ENCODE data around the gene FOXM1. TPM values are rescaled to one million over a fixed set of nuclear protein-coding genes. Genes with fewer than 3 reads are reported as not detected.

FOXM1 gene, protein sequence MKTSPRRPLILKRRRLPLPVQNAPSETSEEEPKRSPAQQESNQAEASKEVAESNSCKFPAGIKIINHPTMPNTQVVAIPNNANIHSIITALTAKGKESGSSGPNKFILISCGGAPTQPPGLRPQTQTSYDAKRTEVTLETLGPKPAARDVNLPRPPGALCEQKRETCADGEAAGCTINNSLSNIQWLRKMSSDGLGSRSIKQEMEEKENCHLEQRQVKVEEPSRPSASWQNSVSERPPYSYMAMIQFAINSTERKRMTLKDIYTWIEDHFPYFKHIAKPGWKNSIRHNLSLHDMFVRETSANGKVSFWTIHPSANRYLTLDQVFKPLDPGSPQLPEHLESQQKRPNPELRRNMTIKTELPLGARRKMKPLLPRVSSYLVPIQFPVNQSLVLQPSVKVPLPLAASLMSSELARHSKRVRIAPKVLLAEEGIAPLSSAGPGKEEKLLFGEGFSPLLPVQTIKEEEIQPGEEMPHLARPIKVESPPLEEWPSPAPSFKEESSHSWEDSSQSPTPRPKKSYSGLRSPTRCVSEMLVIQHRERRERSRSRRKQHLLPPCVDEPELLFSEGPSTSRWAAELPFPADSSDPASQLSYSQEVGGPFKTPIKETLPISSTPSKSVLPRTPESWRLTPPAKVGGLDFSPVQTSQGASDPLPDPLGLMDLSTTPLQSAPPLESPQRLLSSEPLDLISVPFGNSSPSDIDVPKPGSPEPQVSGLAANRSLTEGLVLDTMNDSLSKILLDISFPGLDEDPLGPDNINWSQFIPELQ
- total RNA-seq (2021) (198 and 200 TPM in 2 replicates), Bru-seq, nascent RNA (percentile 86 among the genes with signal in this experiment), BruChase-seq, experiment 1, labeled RNA remaining after a 2-hour chase (percentile 90 among the genes with signal in this experiment), BruChase-seq, experiment 2, labeled RNA remaining after a 6-hour chase (percentile 97 among the genes with signal in this experiment)
- long read RNA-seq, transcript FOXM1-202 (9 exons, 3,315 nt), result major isoform, 10 of 658 reads
- long read RNA-seq, transcript FOXM1-203 (8 exons, 3,370 nt), result minor isoform, 6 of 658 reads
- long read RNA-seq, partial matches to known transcripts, result 7 of 658 reads
- long read RNA-seq, other reads (novel, unspliced or antisense), result 631 of 658 reads

DNA sequence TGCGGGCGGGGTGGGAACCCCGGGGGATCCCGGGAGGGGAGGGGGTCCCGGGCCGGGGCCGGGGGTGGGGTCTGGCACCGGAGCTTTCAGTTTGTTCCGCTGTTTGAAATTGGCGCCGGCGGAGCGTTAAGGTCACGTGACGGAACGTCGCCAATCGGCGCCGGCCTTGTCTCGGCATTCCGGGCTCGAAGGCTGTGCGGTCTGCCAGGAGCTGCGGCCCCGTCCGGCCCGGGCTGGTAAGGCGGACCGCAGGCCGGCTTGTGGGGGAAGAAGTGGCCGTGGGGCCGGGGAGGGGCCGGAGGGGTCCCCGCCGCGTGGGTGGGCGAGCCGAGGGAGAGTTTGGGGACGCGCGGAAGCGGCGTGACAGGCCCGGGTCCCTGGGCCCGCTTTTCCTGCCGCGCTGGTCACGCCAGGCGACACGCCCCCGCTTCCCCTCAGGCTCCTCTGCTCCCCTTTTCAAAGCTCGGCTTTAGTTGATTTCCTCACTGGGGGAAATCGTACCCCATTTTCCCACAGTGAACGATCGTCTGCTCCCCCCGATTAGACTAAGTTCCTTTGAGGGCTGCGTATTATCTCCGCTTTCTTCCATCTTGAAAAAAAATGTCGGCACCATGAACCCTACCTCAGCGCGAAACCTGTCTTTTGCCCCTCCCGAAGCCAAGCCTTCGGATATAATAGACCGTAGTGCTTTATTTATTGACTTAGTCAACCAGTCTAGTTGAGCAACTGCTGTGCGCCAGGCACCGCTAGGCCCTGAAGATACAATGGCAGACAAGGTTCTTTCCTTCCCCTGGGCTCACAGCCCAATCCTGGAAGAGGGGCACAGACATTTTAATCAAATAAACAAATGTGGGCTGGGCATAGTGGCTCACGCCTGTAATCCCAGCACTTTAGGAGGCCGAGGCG is at the start of gene FOXM1, which contains the start of gene RHNO1:
Gene FOXM1 (minus strand): TSS at position 128 of the 906 bp plus-strand sequence. CDS start 2,696 bp downstream, outside the sequence.
Gene RHNO1 (plus strand): TSS at position 177 of the 906 bp plus-strand sequence. CDS start 8,144 bp downstream, outside the sequence.
- Histone ChIP-seq H3K4me1 (ENCODE audit: insufficient read depth, low read length, poor library complexity, severe bottlenecking) (no peaks in the 10 kb centered on the region), H3K36me3 (ENCODE audit: insufficient read depth, low read length, poor library complexity, severe bottlenecking) (peaks cover 42% of the 10 kb centered on the region), H3K27me3 (replicated peaks; ENCODE audit: insufficient read depth, low read depth, low read length, poor library complexity) (no peaks in the 10 kb centered on the region), H3K9me3 (ENCODE audit: low read depth, low read length, poor library complexity, severe bottlenecking) (no peaks in the 10 kb centered on the region), H3K4me3 (ENCODE audit: low read depth, low read length, poor library complexity, severe bottlenecking) (peak within 1 kb of the TSS; percentile 65), H3K27ac (ENCODE audit: low read depth, low read length, poor library complexity, severe bottlenecking) (peak within 1 kb of the TSS; percentile 86)
- ChIA-PET POLR2A (ENCODE audit: low non-redundant PET) (interaction anchor here (0.6 kb wide), 1 partner anchor 77 kb away, joined by 11 read pairs; no protein-coding TSS in a partner anchor), CTCF (interaction anchor here (0.9 to 1.2 kb wide), 2 partner anchors 14 to 21 kb away, joined by 3 to 4 read pairs; partner anchors contain the start of genes TEX52 and TULP3)
- TF ChIP-seq, protein P1, sequence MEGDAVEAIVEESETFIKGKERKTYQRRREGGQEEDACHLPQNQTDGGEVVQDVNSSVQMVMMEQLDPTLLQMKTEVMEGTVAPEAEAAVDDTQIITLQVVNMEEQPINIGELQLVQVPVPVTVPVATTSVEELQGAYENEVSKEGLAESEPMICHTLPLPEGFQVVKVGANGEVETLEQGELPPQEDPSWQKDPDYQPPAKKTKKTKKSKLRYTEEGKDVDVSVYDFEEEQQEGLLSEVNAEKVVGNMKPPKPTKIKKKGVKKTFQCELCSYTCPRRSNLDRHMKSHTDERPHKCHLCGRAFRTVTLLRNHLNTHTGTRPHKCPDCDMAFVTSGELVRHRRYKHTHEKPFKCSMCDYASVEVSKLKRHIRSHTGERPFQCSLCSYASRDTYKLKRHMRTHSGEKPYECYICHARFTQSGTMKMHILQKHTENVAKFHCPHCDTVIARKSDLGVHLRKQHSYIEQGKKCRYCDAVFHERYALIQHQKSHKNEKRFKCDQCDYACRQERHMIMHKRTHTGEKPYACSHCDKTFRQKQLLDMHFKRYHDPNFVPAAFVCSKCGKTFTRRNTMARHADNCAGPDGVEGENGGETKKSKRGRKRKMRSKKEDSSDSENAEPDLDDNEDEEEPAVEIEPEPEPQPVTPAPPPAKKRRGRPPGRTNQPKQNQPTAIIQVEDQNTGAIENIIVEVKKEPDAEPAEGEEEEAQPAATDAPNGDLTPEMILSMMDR (conservative IDR thresholded peaks at IDR 0.05; ENCODE audit: low read depth, low read length), result no peak
- no peak for TF ChIP-seq EZH2 (IDR thresholded peaks at IDR 0.05; ENCODE audit: borderline replicate concordance, low read depth, low read length, poor library complexity, severe bottlenecking)
- peak; percentile 93 for DNase-seq (ENCODE audit: low spot score)
- intact Hi-C loops (cut with micrococcal nuclease; ENCODE audit: unreplicated experiment), result loop anchor here (1.0 to 2.0 kb wide), 2 partner anchors 34 to 68 kb away; no protein-coding TSS in a partner anchor
- TSS peak; percentile 74 for BruUV-seq (replicated peaks)

DNA sequence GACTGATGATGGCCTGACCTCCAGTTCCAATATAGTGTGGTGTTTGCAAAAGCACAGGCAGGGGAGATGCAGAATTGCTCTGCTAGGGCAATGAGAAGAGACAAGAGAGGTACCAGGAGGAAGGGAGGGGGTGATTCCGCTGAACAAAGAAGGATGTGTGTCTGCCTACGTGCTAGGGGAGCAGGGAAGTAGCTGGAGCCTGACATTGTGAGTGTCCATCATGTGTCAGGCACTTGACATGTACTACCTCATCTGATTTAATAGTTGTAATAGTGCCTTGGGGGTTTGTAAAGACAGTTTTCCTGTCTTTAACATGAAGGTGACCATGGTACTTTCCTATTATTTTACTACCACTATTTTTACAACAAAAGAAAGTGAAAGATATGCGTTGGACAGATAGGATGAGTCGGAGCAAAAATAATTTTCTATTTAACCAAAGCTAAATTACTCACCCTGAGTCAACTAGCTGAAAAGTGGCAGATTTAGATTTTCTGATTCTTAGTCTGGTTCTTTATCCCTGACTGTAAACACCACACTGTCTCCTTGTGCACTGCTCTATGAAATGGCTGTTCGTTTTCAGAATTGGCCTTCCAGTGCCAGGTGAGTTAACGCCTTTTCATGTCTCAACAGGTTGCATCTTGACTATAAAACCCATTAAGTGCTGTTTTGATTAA is 48.5 kb upstream of the FOXM1 start:
- no peaks in the 10 kb centered on the region for H3K27me3 ChIP-seq (replicated peaks; ENCODE audit: insufficient read depth, low read depth, low read length, poor library complexity)
- no peak for DNase-seq (ENCODE audit: low spot score)
- no peak for TF ChIP-seq EZH2 (IDR thresholded peaks at IDR 0.05; ENCODE audit: borderline replicate concordance, low read depth, low read length, poor library complexity, severe bottlenecking)
- TF ChIP-seq, protein P1 (conservative IDR thresholded peaks at IDR 0.05; ENCODE audit: low read depth, low read length), result no peak
- no peaks in the 10 kb centered on the region for H3K4me1 ChIP-seq (ENCODE audit: insufficient read depth, low read length, poor library complexity, severe bottlenecking)
- ChIA-PET CTCF (interaction anchor here (2.6 kb wide), 1 partner anchor 19 kb away, joined by 6 read pairs; no protein-coding TSS in a partner anchor), POLR2A (ENCODE audit: low non-redundant PET) (interaction anchor here (0.6 kb wide), 1 partner anchor 13 kb away, joined by 5 read pairs; no protein-coding TSS in a partner anchor)
- no peak overlapping the region for H3K4me3 ChIP-seq (ENCODE audit: low read depth, low read length, poor library complexity, severe bottlenecking)
- intact Hi-C loops (cut with micrococcal nuclease; ENCODE audit: unreplicated experiment), result no loop called here
- no TSS peak for BruUV-seq (replicated peaks)
- H3K9me3 ChIP-seq (ENCODE audit: low read depth, low read length, poor library complexity, severe bottlenecking), result no peaks in the 10 kb centered on the region
- H3K27ac ChIP-seq (ENCODE audit: low read depth, low read length, poor library complexity, severe bottlenecking), result no peak overlapping the region
- H3K36me3 ChIP-seq (ENCODE audit: insufficient read depth, low read length, poor library complexity, severe bottlenecking), result peaks cover 65% of the 10 kb centered on the region

All from A673 (cell line).